ENCODE measurements around the gene ANAPC2. TPM values are rescaled to one million over a fixed set of nuclear protein-coding genes. Genes with fewer than 3 reads are reported as not detected.

Gene ANAPC2
- total and polyA plus RNA-seq, 4 donors, result 9.3 to 32.6 (median 19.6) TPM

- H3K4me3 ChIP-seq (ENCODE audit: low read depth in 1 of 3, low read length in 3 of 3), result no peak overlapping the region
- no peak overlapping the region for H3K27ac ChIP-seq (ENCODE audit: low read depth in 1 of 2, low read length in 2 of 2)
- TF ChIP-seq FOXA2 (IDR thresholded peaks at IDR 0.05) (no peak), GABPA (IDR thresholded peaks at IDR 0.05 in 1 of 2, conservative IDR thresholded peaks at IDR 0.05 in 1 of 2) (no peak), TAF1 (conservative IDR thresholded peaks at IDR 0.05) (no peak), RAD21 (IDR thresholded peaks at IDR 0.05) (no peak), EGR1 (IDR thresholded peaks at IDR 0.05; ENCODE audit: low read depth in 2 of 2) (no peak), CTCF (IDR thresholded peaks at IDR 0.05; ENCODE audit: low read depth, low read length, missing input control) (no peak), NR2F2 (IDR thresholded peaks at IDR 0.05) (no peak), MAX (IDR thresholded peaks at IDR 0.05) (no peak), HNF4A (conservative IDR thresholded peaks at IDR 0.05) (no peak), ZBTB33 (IDR thresholded peaks at IDR 0.05) (no peak), YY1 (IDR thresholded peaks at IDR 0.05) (no peak), REST (IDR thresholded peaks at IDR 0.05) (no peak), SP1 (IDR thresholded peaks at IDR 0.05) (no peak), JUND (IDR thresholded peaks at IDR 0.05) (no peak)
- WGBS, result 82% methylated on average over 22 of the region's 22 CpGs
- H3K27me3 ChIP-seq (ENCODE audit: control insufficient read depth in 4 of 4, insufficient read depth in 4 of 4, low read length in 3 of 4), result peaks cover 2 to 26% (median 14%) of the 10 kb centered on the region in 4 donors
- H3K36me3 ChIP-seq (ENCODE audit: control insufficient read depth in 4 of 4, insufficient read depth in 3 of 4, low read depth in 1 of 4, low read length in 3 of 4), result no peaks in the 10 kb centered on the region
- no peak for DNase-seq (ENCODE audit: low spot score)
- no peaks in the 10 kb centered on the region for H3K9me3 ChIP-seq (ENCODE audit: control insufficient read depth in 4 of 4, low read length in 3 of 4)
- peaks cover 6 to 19% (median 11%) of the 10 kb centered on the region in 4 donors for H3K4me1 ChIP-seq (ENCODE audit: control insufficient read depth in 4 of 4, insufficient read depth in 4 of 4, low read length in 3 of 4)
- no peak overlapping the region for H3K9ac ChIP-seq (ENCODE audit: low read depth in 1 of 2, low read length in 2 of 2)
These were observed 24.6 kb downstream of the ANAPC2 start for GRCh38 chr9:137163805-137164204.

- Histone ChIP-seq H3K4me3 (ENCODE audit: low read depth in 1 of 3, low read length in 3 of 3) (no peak overlapping the region), H3K36me3 (ENCODE audit: control insufficient read depth in 4 of 4, insufficient read depth in 3 of 4, low read depth in 1 of 4, low read length in 3 of 4) (no peaks in the 10 kb centered on the region), H3K4me1 (ENCODE audit: control insufficient read depth in 4 of 4, insufficient read depth in 4 of 4, low read length in 3 of 4) (peaks cover 2 to 15% (median 7%) of the 10 kb centered on the region in 4 donors), H3K9me3 (ENCODE audit: control insufficient read depth in 4 of 4, low read length in 3 of 4) (no peaks in the 10 kb centered on the region), H3K9ac (ENCODE audit: low read depth in 1 of 2, low read length in 2 of 2) (no peak overlapping the region), H3K27ac (ENCODE audit: low read depth in 1 of 2, low read length in 2 of 2) (no peak overlapping the region), H3K27me3 (ENCODE audit: control insufficient read depth in 4 of 4, insufficient read depth in 4 of 4, low read length in 3 of 4) (peaks cover 2 to 26% (median 14%) of the 10 kb centered on the region in 4 donors)
- WGBS, result 34% methylated on average over 26 of the region's 26 CpGs
- no peak for TF ChIP-seq FOXA2 (IDR thresholded peaks at IDR 0.05)
- TF ChIP-seq FOXA1 (IDR thresholded peaks at IDR 0.05), result no peak
- TF ChIP-seq GABPA (IDR thresholded peaks at IDR 0.05 in 1 of 2, conservative IDR thresholded peaks at IDR 0.05 in 1 of 2), result no peak
- TF ChIP-seq YY1 (IDR thresholded peaks at IDR 0.05), result no peak
- no peak for TF ChIP-seq ATF3 (IDR thresholded peaks at IDR 0.05)
- no peak for TF ChIP-seq ZBTB33 (IDR thresholded peaks at IDR 0.05)
- no peak for TF ChIP-seq SP1 (IDR thresholded peaks at IDR 0.05)
- TF ChIP-seq TAF1 (conservative IDR thresholded peaks at IDR 0.05), result no peak
- TF ChIP-seq HNF4G (IDR thresholded peaks at IDR 0.05), result no peak
- DNase-seq (ENCODE audit: low spot score), result no peak
These were observed 25.0 kb downstream of the ANAPC2 start for GRCh38 chr9:137163365-137163715.
